Liver (tissue), 9 donors: ENCODE results near the gene TLCD1. TPM values are rescaled to one million over a fixed set of nuclear protein-coding genes. Genes with fewer than 3 reads are reported as not detected.

ENCODE experiments used
- DNase-seq: peaks from one replicate; pipeline ENCODE4 v3.0.0-alpha.2; 2017; ENCODE audit warnings: low spot score
- H3K27ac ChIP-seq, 2 donors: one replicate each; pipeline ENCODE4 v1.7.0; 2013; ENCODE audit warnings: inconsistent platforms in 2 of 2, low read length in 2 of 2, control low read depth in 1 of 2, low read depth in 1 of 2, mild to moderate bottlenecking in 1 of 2
- H3K27me3 ChIP-seq, 4 donors: one replicate each; pipeline versions ENCODE4 v1.6.1 to v1.7.0; 2013; ENCODE audit warnings: low read length in 3 of 4, inconsistent platforms in 1 of 4, mild to moderate bottlenecking in 1 of 4, moderate library complexity in 1 of 4; ENCODE audit not compliant: control insufficient read depth in 4 of 4, insufficient read depth in 4 of 4
- H3K36me3 ChIP-seq, 4 donors: one replicate each; pipeline versions ENCODE4 v1.6.1 to v1.7.0; 2013; ENCODE audit warnings: low read length in 3 of 4, mild to moderate bottlenecking in 3 of 4, low read depth in 1 of 4, moderate library complexity in 1 of 4; ENCODE audit not compliant: control insufficient read depth in 4 of 4, insufficient read depth in 3 of 4
- H3K4me1 ChIP-seq, 4 donors: one replicate each; pipeline versions ENCODE4 v1.6.1 to v1.7.0; 2013; ENCODE audit warnings: low read length in 3 of 4, mild to moderate bottlenecking in 3 of 4, moderate library complexity in 1 of 4; ENCODE audit not compliant: control insufficient read depth in 4 of 4, insufficient read depth in 4 of 4
- H3K4me3 ChIP-seq, 3 donors: one replicate each; pipeline versions ENCODE4 v1.6.1 to v1.7.0; 2013; ENCODE audit warnings: low read length in 3 of 3, control low read depth in 1 of 3, low read depth in 1 of 3, mild to moderate bottlenecking in 1 of 3
- H3K9ac ChIP-seq, 2 donors: one replicate each; pipeline ENCODE4 v1.7.0; 2013; ENCODE audit warnings: low read length in 2 of 2, mild to moderate bottlenecking in 2 of 2, moderate library complexity in 2 of 2, control low read depth in 1 of 2, low read depth in 1 of 2
- H3K9me3 ChIP-seq, 4 donors: one replicate each; pipeline versions ENCODE4 v1.6.1 to v1.7.0; 2013; ENCODE audit warnings: low read length in 3 of 4; ENCODE audit not compliant: control insufficient read depth in 4 of 4
- EGR1 ChIP-seq, 2 donors: IDR thresholded peaks; 2 replicates each; pipeline ENCODE4 v1.6.1; 2016 to 2018; ENCODE audit warnings: antibody characterized with exemption in 2 of 2, low read depth in 2 of 2
- FOXA1 ChIP-seq: IDR thresholded peaks from 2 replicates; pipeline ENCODE4 v1.6.1; 2016; ENCODE audit warnings: antibody characterized with exemption
- FOXA2 ChIP-seq: IDR thresholded peaks from 2 replicates; pipeline ENCODE4 v1.6.1; 2016; ENCODE audit warnings: antibody characterized with exemption
- GABPA ChIP-seq, 2 donors: IDR thresholded peaks in 1 of 2; conservative IDR thresholded peaks in 1 of 2; 2 replicates each; pipeline ENCODE4 v1.6.1; 2016; ENCODE audit warnings: antibody characterized with exemption in 2 of 2, mild to moderate bottlenecking in 1 of 2, moderate library complexity in 1 of 2
- HNF4A ChIP-seq, 2 donors: conservative IDR thresholded peaks; 2 replicates each; pipeline ENCODE4 v1.6.1; 2016; ENCODE audit warnings: antibody characterized with exemption in 2 of 2, mild to moderate bottlenecking in 2 of 2
- HNF4G ChIP-seq: IDR thresholded peaks from 2 replicates; pipeline ENCODE4 v1.6.1; 2016; ENCODE audit warnings: antibody characterized with exemption
- MAX ChIP-seq: IDR thresholded peaks from 2 replicates; pipeline ENCODE4 v1.6.1; 2016; ENCODE audit warnings: antibody characterized with exemption
- NR2F2 ChIP-seq: IDR thresholded peaks from 2 replicates; pipeline ENCODE4 v1.6.1; 2016; ENCODE audit warnings: antibody characterized with exemption
- RAD21 ChIP-seq, 2 donors: IDR thresholded peaks; 2 replicates each; pipeline ENCODE4 v1.6.1; 2016; ENCODE audit warnings: antibody characterized with exemption in 2 of 2, mild to moderate bottlenecking in 2 of 2
- RXRA ChIP-seq, 2 donors: IDR thresholded peaks; 2 replicates each; pipeline ENCODE4 v1.6.1; 2017 to 2018; ENCODE audit warnings: antibody characterized with exemption in 2 of 2, mild to moderate bottlenecking in 1 of 2
- SP1 ChIP-seq: IDR thresholded peaks from 2 replicates; pipeline ENCODE4 v1.6.1; 2018; ENCODE audit warnings: antibody characterized with exemption, mild to moderate bottlenecking
- TAF1 ChIP-seq: conservative IDR thresholded peaks from 2 replicates; pipeline ENCODE4 v1.6.1; 2016; ENCODE audit warnings: antibody characterized with exemption, mild to moderate bottlenecking
- YY1 ChIP-seq: IDR thresholded peaks from 2 replicates; pipeline ENCODE4 v1.6.1; 2016; ENCODE audit warnings: antibody characterized with exemption, mild to moderate bottlenecking
- WGBS: extraction: QIAGEN DNeasy Blood & Tissue Kit; methylation state at CpG from one replicate; pipeline ENCODE4 v1.1.7; 2013; 5-methylcytosine and 5-hydroxymethylcytosine counted together
- polyA plus RNA-seq, 2 donors: library from polyadenylated mRNA; stranded (reverse) in 1 of 2; unstranded in 1 of 2; fragments of 200-250 nt in 1 of 2; fragments of >200 nt in 1 of 2; fragmentation: Nextera tagmentation in 1 of 2; extraction: Ambion mirVana in 1 of 2; gene quantifications; one replicate each; pipeline versions ENCODE4 v1.2.1 to v1.2.3, GENCODE V29; 2013 to 2015
- total RNA-seq, 2 donors: library from RNA; depleted of rRNA; stranded (reverse); fragments of >200 nt; gene quantifications; one replicate each; pipeline ENCODE4 v1.2.3, GENCODE V29; 2014
- TF ChIP-seq, protein P1 (sequence below): IDR thresholded peaks from 2 replicates; pipeline ENCODE4 v1.6.1; 2016; ENCODE audit warnings: antibody characterized with exemption
- TF ChIP-seq, protein P2 (sequence below): fragments of 150-350 bp; IDR thresholded peaks from 2 replicates; pipeline ENCODE4 v1.5.1; 2017; ENCODE audit warnings: improper control_type of control experiment, low read depth, low read length; ENCODE audit not compliant: missing input control
- TF ChIP-seq, protein P3 (sequence below): IDR thresholded peaks from 2 replicates; pipeline ENCODE4 v1.6.1; 2016; ENCODE audit warnings: antibody characterized with exemption, mild to moderate bottlenecking
- donor health status: healthy.
- donor health status: healthy.
- donor health status: healthy.
- donor health status: healthy.
- donor health status: healthy.

Gene TLCD1
- total and polyA plus RNA-seq, 4 donors = 4.4 to 8.8 (median 6.5) TPM

- 96% methylated on average over 10 of the region's 10 CpGs for WGBS
- Histone ChIP-seq H3K27me3 (no peaks in the 10 kb centered on the region), H3K4me3 (no peak overlapping the region), H3K9ac (no peak overlapping the region), H3K9me3 (no peaks in the 10 kb centered on the region), H3K4me1 (peaks cover 4 to 20% (median 16%) of the 10 kb centered on the region in 4 donors), H3K27ac (no peak overlapping the region), H3K36me3 (peaks cover 17 to 82% (median 54%) of the 10 kb centered on the region in 4 donors)
- no peak for DNase-seq
- TF ChIP-seq MAX (no peak), NR2F2 (no peak), FOXA1 (no peak), HNF4A (conservative IDR thresholded peaks at IDR 0.05) (no peak), HNF4G (no peak), RXRA (IDR thresholded peaks at IDR 0.05) (no peak)
- TF ChIP-seq, protein P1, sequence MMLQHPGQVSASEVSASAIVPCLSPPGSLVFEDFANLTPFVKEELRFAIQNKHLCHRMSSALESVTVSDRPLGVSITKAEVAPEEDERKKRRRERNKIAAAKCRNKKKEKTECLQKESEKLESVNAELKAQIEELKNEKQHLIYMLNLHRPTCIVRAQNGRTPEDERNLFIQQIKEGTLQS = no peak
These were observed 25.1 kb downstream of the TLCD1 start for GRCh38 chr17:28700830-28701492.

DNA sequence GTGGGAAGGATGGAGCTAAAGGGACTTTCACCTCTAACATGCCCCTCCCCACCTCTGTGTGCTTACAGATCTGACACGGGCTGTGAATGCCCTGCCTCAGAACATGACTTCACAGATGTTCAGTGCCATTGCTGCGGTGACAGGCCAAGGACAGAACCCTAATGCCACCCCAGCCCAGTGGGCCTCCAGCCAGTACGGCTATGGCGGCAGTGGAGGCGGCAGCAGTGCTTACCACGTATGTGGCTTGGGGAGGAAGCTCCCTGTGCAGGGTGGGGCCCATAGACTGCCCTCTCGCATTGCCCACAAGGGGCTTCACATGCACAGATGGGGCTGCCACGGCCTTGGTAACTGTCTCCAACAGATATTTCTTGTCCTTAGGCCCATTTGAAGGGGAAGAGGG is 25.8 kb downstream of the TLCD1 start:
- H3K9me3 ChIP-seq = no peaks in the 10 kb centered on the region
- 84% methylated on average over 8 of the region's 8 CpGs for WGBS
- no peak for DNase-seq
- H3K27me3 ChIP-seq = no peaks in the 10 kb centered on the region
- H3K27ac ChIP-seq = no peak overlapping the region
- TF ChIP-seq YY1 (no peak), FOXA2 (no peak), RAD21 (IDR thresholded peaks at IDR 0.05) (no peak), NR2F2 (no peak), FOXA1 (no peak), RXRA (IDR thresholded peaks at IDR 0.05) (no peak), HNF4A (conservative IDR thresholded peaks at IDR 0.05) (no peak), EGR1 (IDR thresholded peaks at IDR 0.05; ENCODE audit: low read depth in 2 of 2) (no peak), GABPA (IDR thresholded peaks at IDR 0.05 in 1 of 2, conservative IDR thresholded peaks at IDR 0.05 in 1 of 2) (no peak), SP1 (no peak), HNF4G (no peak), TAF1 (no peak)
- TF ChIP-seq, protein P2, sequence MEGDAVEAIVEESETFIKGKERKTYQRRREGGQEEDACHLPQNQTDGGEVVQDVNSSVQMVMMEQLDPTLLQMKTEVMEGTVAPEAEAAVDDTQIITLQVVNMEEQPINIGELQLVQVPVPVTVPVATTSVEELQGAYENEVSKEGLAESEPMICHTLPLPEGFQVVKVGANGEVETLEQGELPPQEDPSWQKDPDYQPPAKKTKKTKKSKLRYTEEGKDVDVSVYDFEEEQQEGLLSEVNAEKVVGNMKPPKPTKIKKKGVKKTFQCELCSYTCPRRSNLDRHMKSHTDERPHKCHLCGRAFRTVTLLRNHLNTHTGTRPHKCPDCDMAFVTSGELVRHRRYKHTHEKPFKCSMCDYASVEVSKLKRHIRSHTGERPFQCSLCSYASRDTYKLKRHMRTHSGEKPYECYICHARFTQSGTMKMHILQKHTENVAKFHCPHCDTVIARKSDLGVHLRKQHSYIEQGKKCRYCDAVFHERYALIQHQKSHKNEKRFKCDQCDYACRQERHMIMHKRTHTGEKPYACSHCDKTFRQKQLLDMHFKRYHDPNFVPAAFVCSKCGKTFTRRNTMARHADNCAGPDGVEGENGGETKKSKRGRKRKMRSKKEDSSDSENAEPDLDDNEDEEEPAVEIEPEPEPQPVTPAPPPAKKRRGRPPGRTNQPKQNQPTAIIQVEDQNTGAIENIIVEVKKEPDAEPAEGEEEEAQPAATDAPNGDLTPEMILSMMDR = no peak
- TF ChIP-seq, protein P3, sequence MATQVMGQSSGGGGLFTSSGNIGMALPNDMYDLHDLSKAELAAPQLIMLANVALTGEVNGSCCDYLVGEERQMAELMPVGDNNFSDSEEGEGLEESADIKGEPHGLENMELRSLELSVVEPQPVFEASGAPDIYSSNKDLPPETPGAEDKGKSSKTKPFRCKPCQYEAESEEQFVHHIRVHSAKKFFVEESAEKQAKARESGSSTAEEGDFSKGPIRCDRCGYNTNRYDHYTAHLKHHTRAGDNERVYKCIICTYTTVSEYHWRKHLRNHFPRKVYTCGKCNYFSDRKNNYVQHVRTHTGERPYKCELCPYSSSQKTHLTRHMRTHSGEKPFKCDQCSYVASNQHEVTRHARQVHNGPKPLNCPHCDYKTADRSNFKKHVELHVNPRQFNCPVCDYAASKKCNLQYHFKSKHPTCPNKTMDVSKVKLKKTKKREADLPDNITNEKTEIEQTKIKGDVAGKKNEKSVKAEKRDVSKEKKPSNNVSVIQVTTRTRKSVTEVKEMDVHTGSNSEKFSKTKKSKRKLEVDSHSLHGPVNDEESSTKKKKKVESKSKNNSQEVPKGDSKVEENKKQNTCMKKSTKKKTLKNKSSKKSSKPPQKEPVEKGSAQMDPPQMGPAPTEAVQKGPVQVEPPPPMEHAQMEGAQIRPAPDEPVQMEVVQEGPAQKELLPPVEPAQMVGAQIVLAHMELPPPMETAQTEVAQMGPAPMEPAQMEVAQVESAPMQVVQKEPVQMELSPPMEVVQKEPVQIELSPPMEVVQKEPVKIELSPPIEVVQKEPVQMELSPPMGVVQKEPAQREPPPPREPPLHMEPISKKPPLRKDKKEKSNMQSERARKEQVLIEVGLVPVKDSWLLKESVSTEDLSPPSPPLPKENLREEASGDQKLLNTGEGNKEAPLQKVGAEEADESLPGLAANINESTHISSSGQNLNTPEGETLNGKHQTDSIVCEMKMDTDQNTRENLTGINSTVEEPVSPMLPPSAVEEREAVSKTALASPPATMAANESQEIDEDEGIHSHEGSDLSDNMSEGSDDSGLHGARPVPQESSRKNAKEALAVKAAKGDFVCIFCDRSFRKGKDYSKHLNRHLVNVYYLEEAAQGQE = no peak
- H3K4me3 ChIP-seq = no peak overlapping the region
- H3K4me1 ChIP-seq = peaks cover 4 to 20% (median 16%) of the 10 kb centered on the region in 4 donors
- no peak overlapping the region for H3K9ac ChIP-seq
- peaks cover 17 to 87% (median 61%) of the 10 kb centered on the region in 4 donors for H3K36me3 ChIP-seq
